Subcutaneous adipose tissue (tissue), 4 donors: Measurements from ENCODE around the gene TNK2. TPM values are rescaled to one million over a fixed set of nuclear protein-coding genes. Genes with fewer than 3 reads are reported as not detected.

Experiments
- total RNA-seq, 4 donors: library from RNA; depleted of rRNA; stranded (reverse); fragments of >200 nt; gene quantifications; one replicate each; pipeline ENCODE4 v1.1.0, GENCODE V29; 2016
- TF ChIP-seq, protein P1 (sequence below): fragments of 450-650 bp; IDR thresholded peaks from one replicate; pipeline ENCODE4 v1.5.1; 2016; ENCODE audit warnings: low read depth, mild to moderate bottlenecking, control low read depth, antibody characterized with exemption, moderate library complexity

TNK2 gene
- total RNA-seq, 4 donors from 2014 or later: 9.9 to 78.2 (median 16.8) TPM

DNA sequence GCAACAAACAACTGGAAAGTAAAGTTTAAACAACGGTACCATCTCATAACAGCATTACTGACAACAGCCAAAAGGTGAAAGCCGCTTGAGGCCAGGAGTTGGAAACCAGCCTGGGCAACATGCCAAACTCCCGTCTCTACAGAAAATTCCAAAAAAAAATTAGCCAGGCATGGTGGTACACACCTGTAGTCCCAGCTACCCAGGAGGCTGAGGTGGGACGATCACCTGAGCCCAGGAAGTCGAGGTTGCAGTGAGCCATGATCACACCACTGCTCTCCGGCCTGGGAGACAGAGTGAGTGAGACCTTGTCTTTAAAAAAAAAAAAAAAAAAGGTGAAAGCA, 4.4 kb downstream of the TNK2 start:
- TF ChIP-seq, protein P1, sequence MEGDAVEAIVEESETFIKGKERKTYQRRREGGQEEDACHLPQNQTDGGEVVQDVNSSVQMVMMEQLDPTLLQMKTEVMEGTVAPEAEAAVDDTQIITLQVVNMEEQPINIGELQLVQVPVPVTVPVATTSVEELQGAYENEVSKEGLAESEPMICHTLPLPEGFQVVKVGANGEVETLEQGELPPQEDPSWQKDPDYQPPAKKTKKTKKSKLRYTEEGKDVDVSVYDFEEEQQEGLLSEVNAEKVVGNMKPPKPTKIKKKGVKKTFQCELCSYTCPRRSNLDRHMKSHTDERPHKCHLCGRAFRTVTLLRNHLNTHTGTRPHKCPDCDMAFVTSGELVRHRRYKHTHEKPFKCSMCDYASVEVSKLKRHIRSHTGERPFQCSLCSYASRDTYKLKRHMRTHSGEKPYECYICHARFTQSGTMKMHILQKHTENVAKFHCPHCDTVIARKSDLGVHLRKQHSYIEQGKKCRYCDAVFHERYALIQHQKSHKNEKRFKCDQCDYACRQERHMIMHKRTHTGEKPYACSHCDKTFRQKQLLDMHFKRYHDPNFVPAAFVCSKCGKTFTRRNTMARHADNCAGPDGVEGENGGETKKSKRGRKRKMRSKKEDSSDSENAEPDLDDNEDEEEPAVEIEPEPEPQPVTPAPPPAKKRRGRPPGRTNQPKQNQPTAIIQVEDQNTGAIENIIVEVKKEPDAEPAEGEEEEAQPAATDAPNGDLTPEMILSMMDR: no peak

DNA sequence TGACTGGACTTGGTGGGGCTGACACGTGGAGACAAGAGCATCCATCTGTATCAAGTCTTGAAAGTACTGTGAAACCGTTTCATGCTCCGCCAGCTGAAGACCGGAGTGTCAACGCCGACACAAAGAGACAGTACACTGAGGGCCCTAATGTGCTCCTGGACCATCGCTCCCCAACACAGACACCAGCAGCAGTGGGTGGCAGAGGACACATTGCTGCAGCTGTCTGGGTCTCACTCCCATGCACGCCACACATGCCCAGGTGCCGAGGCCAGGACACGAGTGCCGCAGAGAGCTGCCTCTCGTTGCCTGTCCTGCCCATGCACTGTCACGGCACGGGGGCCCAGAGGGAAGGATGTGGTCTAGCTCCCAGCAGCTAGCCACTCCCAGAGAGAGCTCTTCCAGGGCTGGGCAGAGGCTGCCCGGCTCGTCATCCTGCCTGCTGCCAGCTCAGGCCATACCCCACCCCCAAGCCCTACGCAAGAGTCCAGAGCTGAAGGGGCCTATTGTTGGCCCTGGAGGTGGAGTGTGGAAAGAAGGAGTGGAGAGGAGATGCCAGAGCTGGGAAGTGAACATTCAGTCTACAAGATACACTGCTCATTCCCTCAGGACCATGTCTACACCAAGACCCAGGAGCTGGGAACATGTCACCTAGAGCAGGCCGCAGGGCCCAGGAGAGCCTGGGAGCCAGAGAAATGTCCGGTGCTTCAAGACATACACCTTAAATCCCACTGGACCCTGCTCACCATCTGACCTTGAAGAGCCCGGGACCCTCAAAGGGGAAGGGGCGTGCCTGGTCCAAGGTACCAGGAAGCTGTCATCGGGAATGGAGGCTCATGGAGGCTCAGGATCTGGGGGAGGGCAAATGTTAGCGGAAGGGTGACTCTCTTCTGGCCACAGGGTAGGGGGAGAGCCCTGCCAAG, 7.7 kb downstream of the TNK2 start:
- TF ChIP-seq, protein P1: no peak

DNA sequence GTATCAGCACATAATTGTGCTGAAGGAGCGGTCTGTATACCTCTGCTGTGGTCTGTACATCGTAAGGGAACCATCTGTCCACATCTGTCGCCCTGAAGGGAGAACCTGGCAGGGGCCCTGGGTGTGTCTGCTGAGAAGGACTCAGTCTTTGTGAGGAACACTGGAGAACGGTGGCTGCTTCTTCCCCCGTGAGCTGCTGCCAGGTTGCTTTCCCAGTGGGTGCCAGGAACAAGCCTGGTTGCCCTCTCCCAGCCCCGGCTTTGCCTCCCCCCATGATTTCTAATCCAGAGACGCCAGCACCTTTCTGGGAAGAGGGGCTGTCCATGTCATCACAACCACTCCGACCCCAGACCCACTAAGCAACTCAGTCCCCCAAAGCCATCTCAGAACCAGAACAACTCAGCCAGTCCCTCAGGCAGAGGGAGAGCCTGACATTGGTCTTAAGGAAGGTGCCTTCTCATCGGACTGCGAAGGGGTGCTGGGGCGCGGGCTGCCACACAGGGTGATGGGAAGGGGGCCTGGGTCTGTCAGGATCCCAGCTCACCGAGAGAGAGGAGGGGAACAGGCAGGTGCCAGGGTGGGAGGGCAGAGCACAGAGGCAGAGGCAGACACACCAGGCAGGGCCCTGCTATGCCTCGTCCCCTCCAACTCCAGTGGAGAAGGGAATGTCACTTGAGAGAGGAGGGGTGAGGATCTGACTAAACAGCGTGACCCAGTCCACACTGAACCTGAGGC, 8.5 kb downstream of the TNK2 start:
- TF ChIP-seq, protein P1: no peak

DNA sequence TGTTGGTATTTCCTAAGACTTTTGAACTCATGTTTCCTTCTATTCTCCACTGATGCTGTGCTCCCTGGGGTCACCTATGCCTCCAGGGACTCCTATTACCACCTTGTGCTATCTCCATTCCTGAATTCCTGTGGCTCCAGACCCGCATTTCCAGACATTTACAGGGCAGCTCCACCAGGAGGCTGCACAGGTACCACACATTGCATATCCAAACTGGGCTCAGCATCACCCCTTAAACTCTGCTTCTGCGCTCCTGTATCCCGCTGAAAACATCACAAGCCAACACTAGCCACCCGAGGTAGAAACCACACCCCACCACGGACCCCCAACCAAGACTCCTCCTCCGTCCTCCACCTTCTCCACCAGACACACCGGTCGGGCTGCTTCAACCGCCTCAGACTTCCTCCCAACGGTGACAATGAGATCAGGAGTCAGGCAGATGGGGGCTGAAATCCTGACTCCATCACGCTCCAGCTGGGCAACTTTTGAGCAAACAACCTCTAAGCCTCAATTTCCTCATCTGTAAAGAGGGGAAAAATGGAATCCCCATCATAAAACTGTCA, 10.4 kb downstream of the TNK2 start:
- TF ChIP-seq, protein P1: no peak

GRCh38 chr3:195897081-195897852, 11.1 kb downstream of the TNK2 start:
- TF ChIP-seq, protein P1: no peak

DNA sequence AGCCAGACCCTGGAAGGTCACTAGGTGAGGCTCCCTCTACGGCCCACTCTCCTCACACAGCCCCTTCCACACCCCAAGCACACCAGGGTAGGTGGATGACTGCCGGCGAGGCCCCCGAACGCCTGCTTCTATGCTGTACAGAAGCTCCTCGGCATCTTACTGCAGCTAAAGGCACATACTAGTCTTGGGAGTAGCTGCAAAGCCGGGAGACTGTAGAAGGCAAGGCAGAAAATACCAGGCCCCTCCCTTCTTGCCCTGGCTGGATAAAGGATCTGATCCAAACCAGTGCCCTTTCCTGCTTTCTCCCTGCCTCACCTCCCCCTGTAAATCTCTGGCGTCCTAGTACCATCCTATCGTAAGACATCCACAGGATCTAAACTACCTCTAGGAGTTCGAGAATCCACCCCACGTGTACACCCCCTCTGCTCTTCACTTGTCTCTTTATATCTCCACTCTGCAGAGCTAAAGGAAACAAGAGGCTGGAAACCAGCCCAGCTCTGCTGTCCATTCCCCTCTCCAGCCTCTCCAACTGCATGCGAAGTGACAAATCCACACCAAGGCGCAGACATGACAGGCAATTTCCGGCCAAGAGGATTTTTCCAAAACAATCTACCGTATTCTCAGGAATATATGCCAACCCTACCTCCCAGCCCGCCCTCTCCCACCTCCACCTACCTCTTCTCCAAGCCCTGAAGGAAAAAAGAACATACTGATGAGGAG, 11.8 kb downstream of the TNK2 start:
- TF ChIP-seq, protein P1: no peak
